ENCODE data around the gene SIRT6.

DNA sequence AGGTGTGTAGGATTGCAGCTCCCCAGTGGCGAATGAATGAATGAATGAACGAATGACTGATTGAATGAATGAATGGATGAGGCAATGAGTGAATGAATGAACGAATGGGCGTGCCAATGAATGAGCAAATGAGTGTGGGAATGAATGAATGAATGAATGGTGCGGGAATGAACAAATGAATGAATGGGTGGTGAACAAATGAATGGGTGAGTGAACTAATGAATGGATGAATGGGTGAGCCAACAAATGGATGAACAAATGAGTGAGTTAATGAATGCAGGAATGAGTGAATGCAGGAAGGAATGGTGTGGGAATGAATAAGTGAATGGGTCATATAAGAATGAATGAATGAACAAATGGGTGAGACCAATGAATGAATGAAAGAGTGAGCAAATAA lies 14.9 kb upstream of the SIRT6 start:
- TF ChIP-seq, protein P1, sequence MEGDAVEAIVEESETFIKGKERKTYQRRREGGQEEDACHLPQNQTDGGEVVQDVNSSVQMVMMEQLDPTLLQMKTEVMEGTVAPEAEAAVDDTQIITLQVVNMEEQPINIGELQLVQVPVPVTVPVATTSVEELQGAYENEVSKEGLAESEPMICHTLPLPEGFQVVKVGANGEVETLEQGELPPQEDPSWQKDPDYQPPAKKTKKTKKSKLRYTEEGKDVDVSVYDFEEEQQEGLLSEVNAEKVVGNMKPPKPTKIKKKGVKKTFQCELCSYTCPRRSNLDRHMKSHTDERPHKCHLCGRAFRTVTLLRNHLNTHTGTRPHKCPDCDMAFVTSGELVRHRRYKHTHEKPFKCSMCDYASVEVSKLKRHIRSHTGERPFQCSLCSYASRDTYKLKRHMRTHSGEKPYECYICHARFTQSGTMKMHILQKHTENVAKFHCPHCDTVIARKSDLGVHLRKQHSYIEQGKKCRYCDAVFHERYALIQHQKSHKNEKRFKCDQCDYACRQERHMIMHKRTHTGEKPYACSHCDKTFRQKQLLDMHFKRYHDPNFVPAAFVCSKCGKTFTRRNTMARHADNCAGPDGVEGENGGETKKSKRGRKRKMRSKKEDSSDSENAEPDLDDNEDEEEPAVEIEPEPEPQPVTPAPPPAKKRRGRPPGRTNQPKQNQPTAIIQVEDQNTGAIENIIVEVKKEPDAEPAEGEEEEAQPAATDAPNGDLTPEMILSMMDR (IDR thresholded peaks at IDR 0.05) = no peak
- TF ChIP-seq EZH2 (IDR thresholded peaks at IDR 0.05; ENCODE audit: borderline replicate concordance, insufficient read depth, low read depth, low read length, poor library complexity, severe bottlenecking) = no peak
